ENCODE results near the gene PPP1R14D. TPM values are rescaled to one million over a fixed set of nuclear protein-coding genes. Genes with fewer than 3 reads are reported as not detected.
A peak's percentile ranks its signal among the peaks of the same experiment; 100 is the strongest.

The PPP1R14D gene
- total and polyA plus RNA-seq, 8 donors, result 0.63 to 20.0 (median 2.2) TPM; not detected in 3

GRCh38 chr15:40806672-40807027 lies 21.9 kb downstream of the PPP1R14D start:
- TF ChIP-seq EP300 (IDR thresholded peaks at IDR 0.05) (no peak), POLR2AphosphoS5 (IDR thresholded peaks at IDR 0.05) (no peak), POLR2A (IDR thresholded peaks at IDR 0.05) (no peak)
- TF ChIP-seq, protein P1, sequence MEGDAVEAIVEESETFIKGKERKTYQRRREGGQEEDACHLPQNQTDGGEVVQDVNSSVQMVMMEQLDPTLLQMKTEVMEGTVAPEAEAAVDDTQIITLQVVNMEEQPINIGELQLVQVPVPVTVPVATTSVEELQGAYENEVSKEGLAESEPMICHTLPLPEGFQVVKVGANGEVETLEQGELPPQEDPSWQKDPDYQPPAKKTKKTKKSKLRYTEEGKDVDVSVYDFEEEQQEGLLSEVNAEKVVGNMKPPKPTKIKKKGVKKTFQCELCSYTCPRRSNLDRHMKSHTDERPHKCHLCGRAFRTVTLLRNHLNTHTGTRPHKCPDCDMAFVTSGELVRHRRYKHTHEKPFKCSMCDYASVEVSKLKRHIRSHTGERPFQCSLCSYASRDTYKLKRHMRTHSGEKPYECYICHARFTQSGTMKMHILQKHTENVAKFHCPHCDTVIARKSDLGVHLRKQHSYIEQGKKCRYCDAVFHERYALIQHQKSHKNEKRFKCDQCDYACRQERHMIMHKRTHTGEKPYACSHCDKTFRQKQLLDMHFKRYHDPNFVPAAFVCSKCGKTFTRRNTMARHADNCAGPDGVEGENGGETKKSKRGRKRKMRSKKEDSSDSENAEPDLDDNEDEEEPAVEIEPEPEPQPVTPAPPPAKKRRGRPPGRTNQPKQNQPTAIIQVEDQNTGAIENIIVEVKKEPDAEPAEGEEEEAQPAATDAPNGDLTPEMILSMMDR (IDR thresholded peaks at IDR 0.05), result no peak
- peaks cover 20 to 58% (median 42%) of the 10 kb centered on the region in 4 donors for H3K4me1 ChIP-seq
- peak overlapping the region; percentile 81 to 99 (median 89) for H3K4me3 ChIP-seq
- intact Hi-C loops (cut with DNase I; ENCODE audit: low total_unique reads), result no loop called here
- no peaks in the 10 kb centered on the region for H3K9me3 ChIP-seq
- H3K27ac ChIP-seq, result peak overlapping the region; percentile 90 to 98 (median 94)
- WGBS, 5 donors, result 0 to 4% (median 0%) methylated on average over 2 of the region's 2 CpGs
- DNase-seq, result no peak
- no peaks in the 10 kb centered on the region for H3K27me3 ChIP-seq
- H3K36me3 ChIP-seq, result peaks cover 8 to 31% (median 27%) of the 10 kb centered on the region in 4 donors

DNA sequence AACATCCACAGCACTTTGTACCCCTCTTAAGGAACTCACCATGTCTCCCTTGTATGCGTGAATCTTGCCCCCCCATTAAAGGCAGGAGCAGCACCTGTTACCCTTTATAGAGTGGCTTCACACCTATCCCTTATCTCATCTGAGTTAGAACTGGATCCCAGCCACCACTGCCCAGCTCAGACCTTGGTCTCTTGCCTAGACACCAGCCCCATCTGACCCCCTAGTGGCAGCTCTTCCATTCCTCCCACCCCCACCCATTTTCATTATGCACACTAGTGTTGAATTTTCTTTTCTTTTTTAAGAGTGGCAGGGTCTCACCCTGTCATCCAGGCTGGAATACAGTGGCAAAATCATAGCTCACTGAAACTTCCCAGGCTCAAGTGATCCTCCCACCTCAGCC lies 24.8 kb downstream of the PPP1R14D start:
- 28 to 62% (median 47%) methylated on average over 1 of the region's 1 CpG for WGBS, 5 donors
- Histone ChIP-seq H3K4me1 (peaks cover 20 to 59% (median 37%) of the 10 kb centered on the region in 4 donors), H3K27me3 (no peaks in the 10 kb centered on the region), H3K36me3 (peaks cover 0 to 9% (median 4%) of the 10 kb centered on the region in 4 donors), H3K9me3 (no peaks in the 10 kb centered on the region), H3K4me3 (no peak overlapping the region), H3K27ac (peak overlapping the region in 1 of 5 donors; percentile 15)
- intact Hi-C loops (cut with DNase I; ENCODE audit: low total_unique reads), result no loop called here
- TF ChIP-seq POLR2A (IDR thresholded peaks at IDR 0.05), result no peak
- TF ChIP-seq EP300 (IDR thresholded peaks at IDR 0.05), result no peak
- TF ChIP-seq, protein P1 (IDR thresholded peaks at IDR 0.05), result no peak
- no peak for TF ChIP-seq POLR2AphosphoS5 (IDR thresholded peaks at IDR 0.05)
- no peak for DNase-seq

DNA sequence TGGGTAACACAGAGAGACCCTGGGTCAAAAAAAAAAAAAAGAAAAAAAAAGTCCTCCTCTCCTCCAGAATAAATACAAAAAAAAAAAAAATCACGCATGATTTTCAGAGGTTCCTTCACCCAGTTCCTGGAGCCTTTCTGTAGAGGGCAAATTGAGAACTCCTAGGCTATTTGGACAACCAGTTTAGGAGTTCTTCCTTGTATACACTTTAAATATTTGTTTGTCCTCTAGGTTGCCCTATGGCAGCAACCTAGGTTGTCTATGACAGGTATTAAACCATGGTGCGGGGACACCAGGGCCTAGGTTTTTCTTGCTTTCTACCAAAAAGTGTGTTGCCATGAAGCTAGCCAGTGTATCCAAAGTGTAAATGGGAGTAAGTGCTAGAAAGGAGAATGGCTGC lies 25.4 kb downstream of the PPP1R14D start:
- TF ChIP-seq POLR2AphosphoS5 (IDR thresholded peaks at IDR 0.05), result no peak
- no peak for TF ChIP-seq EP300 (IDR thresholded peaks at IDR 0.05)
- TF ChIP-seq, protein P1 (IDR thresholded peaks at IDR 0.05), result no peak
- TF ChIP-seq POLR2A (IDR thresholded peaks at IDR 0.05), result no peak
- no peak overlapping the region for H3K4me3 ChIP-seq
- 41 to 76% (median 59%) methylated on average over 2 of the region's 2 CpGs for WGBS, 5 donors
- H3K9me3 ChIP-seq, result no peaks in the 10 kb centered on the region
- intact Hi-C loops (cut with DNase I; ENCODE audit: low total_unique reads), result no loop called here
- no peak for DNase-seq
- H3K27ac ChIP-seq, result peak overlapping the region in 1 of 5 donors; percentile 15
- H3K36me3 ChIP-seq, result peaks cover 0 to 14% (median 5%) of the 10 kb centered on the region in 4 donors
- no peaks in the 10 kb centered on the region for H3K27me3 ChIP-seq
- peaks cover 20 to 59% (median 34%) of the 10 kb centered on the region in 4 donors for H3K4me1 ChIP-seq

DNA sequence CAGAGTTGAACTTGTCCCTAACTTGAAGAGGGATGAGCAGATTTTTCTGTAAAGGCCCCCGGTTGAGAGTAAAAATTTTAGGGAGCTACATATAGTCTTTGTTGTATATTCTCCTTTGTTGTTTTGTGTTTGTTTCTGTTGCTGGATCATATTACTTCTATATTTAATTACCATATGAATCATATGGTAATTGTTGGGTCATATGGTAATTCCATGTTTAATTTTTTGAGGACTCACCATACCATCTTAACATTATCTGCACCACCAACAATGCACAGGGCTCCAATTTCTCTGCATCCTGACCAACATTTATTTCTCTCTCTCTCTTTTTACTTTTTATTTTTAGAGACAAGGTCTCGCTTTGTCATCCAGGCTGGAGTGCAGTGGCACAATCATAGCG lies 29.0 kb downstream of the PPP1R14D start:
- Histone ChIP-seq H3K4me3 (no peak overlapping the region), H3K36me3 (peaks cover 0 to 14% (median 5%) of the 10 kb centered on the region in 4 donors), H3K27ac (peak overlapping the region in 1 of 5 donors; percentile 57), H3K4me1 (peaks cover 13 to 59% (median 35%) of the 10 kb centered on the region in 4 donors), H3K9me3 (no peaks in the 10 kb centered on the region), H3K27me3 (no peaks in the 10 kb centered on the region)
- TF ChIP-seq EP300 (IDR thresholded peaks at IDR 0.05), result no peak
- 93 to 98% (median 95%) methylated on average over 3 of the region's 3 CpGs for WGBS, 5 donors
- no peak for DNase-seq
- intact Hi-C loops (cut with DNase I; ENCODE audit: low total_unique reads), result no loop called here

- no peak for TF ChIP-seq POLR2AphosphoS5 (IDR thresholded peaks at IDR 0.05)
- TF ChIP-seq EP300 (IDR thresholded peaks at IDR 0.05), result no peak
- TF ChIP-seq, protein P1 (IDR thresholded peaks at IDR 0.05), result no peak
- no peak for TF ChIP-seq POLR2A (IDR thresholded peaks at IDR 0.05)
- H3K4me3 ChIP-seq, result no peak overlapping the region
- H3K36me3 ChIP-seq, result peaks cover 0 to 18% (median 4%) of the 10 kb centered on the region in 4 donors
- peak overlapping the region in 2 of 5 donors; percentile 10 to 35 for H3K27ac ChIP-seq
- intact Hi-C loops (cut with DNase I; ENCODE audit: low total_unique reads), result no loop called here
- no peaks in the 10 kb centered on the region for H3K9me3 ChIP-seq
- no peak for DNase-seq
- 94 to 95% (median 94%) methylated on average over 5 of the region's 5 CpGs for WGBS, 5 donors
- no peaks in the 10 kb centered on the region for H3K27me3 ChIP-seq
- peaks cover 13 to 55% (median 39%) of the 10 kb centered on the region in 4 donors for H3K4me1 ChIP-seq
These were observed 32.0 kb downstream of the PPP1R14D start for GRCh38 chr15:40796512-40796911.
